Stomach (tissue), 9 donors: ENCODE measurements around the gene BBS7. TPM values are rescaled to one million over a fixed set of nuclear protein-coding genes. Genes with fewer than 3 reads are reported as not detected.

Experiments used
- DNase-seq, 2 donors: peaks; one replicate each; pipeline versions ENCODE4 v3.0.0 to v3.0.0-alpha.2; 2013 to 2019
- H3K27ac ChIP-seq, 5 donors: fragments of 200-600 bp in 4 of 5; sonication (generic) in 4 of 5; one replicate each; pipeline ENCODE4 v1.5.1; 2013 to 2019; ENCODE audit warnings: mild to moderate bottlenecking in 1 of 5, moderate library complexity in 1 of 5
- H3K27me3 ChIP-seq, 3 donors: fragments of 200-600 bp; sonication (generic); one replicate each; pipeline ENCODE4 v1.5.1; 2017 to 2019; ENCODE audit warnings: mixed run types in 1 of 3
- H3K36me3 ChIP-seq, 4 donors: fragments of 200-600 bp; sonication (generic); 1 replicate in 3 of 4; 2 replicates in 1 of 4; pipeline ENCODE4 v1.5.1; 2016 to 2019
- H3K4me1 ChIP-seq, 4 donors: fragments of 200-600 bp; sonication (generic); one replicate each; pipeline ENCODE4 v1.5.1; 2016 to 2019
- H3K4me3 ChIP-seq, 4 donors: fragments of 200-600 bp; sonication (generic) in 3 of 4; one replicate each; pipeline ENCODE4 v1.5.1; 2016 to 2019; ENCODE audit warnings: mild to moderate bottlenecking in 1 of 4
- H3K9me3 ChIP-seq, 4 donors: fragments of 200-600 bp; sonication (generic); one replicate each; pipeline ENCODE4 v1.5.1; 2016 to 2019
- CTCF ChIP-seq, 7 experiments: fragments of 450-650 bp in 4 of 7; fragments of 200-600 bp in 3 of 7; sonication (generic) in 3 of 7; IDR thresholded peaks; one replicate each; pipeline ENCODE4 v1.5.1; 2016 to 2019; ENCODE audit warnings: antibody characterized with exemption in 7 of 7, control low read depth in 2 of 7, mild to moderate bottlenecking in 1 of 7
- EP300 ChIP-seq: sonication (generic); formaldehyde crosslinking; IDR thresholded peaks from one replicate; pipeline ENCODE4 v1.6.1; 2017; ENCODE audit warnings: antibody characterized with exemption
- POLR2A ChIP-seq, 4 donors: fragments of 450-650 bp; IDR thresholded peaks; one replicate each; pipeline ENCODE4 v1.6.1; 2016; ENCODE audit warnings: antibody characterized with exemption in 4 of 4, control low read depth in 2 of 4, mild to moderate bottlenecking in 1 of 4, moderate library complexity in 1 of 4
- POLR2AphosphoS5 ChIP-seq, 3 donors: sonication (generic); formaldehyde crosslinking; IDR thresholded peaks; one replicate each; pipeline ENCODE4 v1.6.1; 2016; ENCODE audit warnings: antibody characterized with exemption in 3 of 3
- WGBS, 5 donors: extraction: QIAGEN DNeasy Blood & Tissue Kit in 3 of 5; methylation state at CpG; one replicate each; pipeline versions ENCODE4 v1.1.5 to v1.1.7; 2013 to 2018; 5-methylcytosine and 5-hydroxymethylcytosine counted together
- intact Hi-C: fragments of 100-400 bp; cut with DNase I; formaldehyde crosslinking; loops from one replicate; pipeline ENCODE4 v1.15.1; 2023; ENCODE audit warnings: low total_unique reads
- polyA plus RNA-seq, 3 donors: library from polyadenylated mRNA; stranded (reverse); fragments of 200-250 nt; gene quantifications; one replicate each; pipeline ENCODE4 v1.2.3, GENCODE V29; 2013
- total RNA-seq, 5 donors: library from RNA; depleted of rRNA; stranded (reverse); fragments of >200 nt; gene quantifications; one replicate each; pipeline versions ENCODE4 v1.1.0 to v1.2.3, GENCODE V29; 2014 to 2016
- donor health status: healthy with polysubstance abuse.
- donor health status: Bipolar disorder and iron deficiency.
- donor health status: healthy.

Gene BBS7
- total and polyA plus RNA-seq, 8 donors, result 6.7 to 22.2 (median 12.7) TPM

- Histone ChIP-seq H3K27me3 (peaks cover 0 to 7% (median 0%) of the 10 kb centered on the region in 3 donors), H3K27ac (no peak overlapping the region), H3K9me3 (no peaks in the 10 kb centered on the region), H3K4me3 (no peak overlapping the region), H3K4me1 (peaks cover 0 to 4% (median 0%) of the 10 kb centered on the region in 4 donors), H3K36me3 (no peaks in the 10 kb centered on the region)
- TF ChIP-seq CTCF (IDR thresholded peaks at IDR 0.05) (no peak), EP300 (no peak), POLR2AphosphoS5 (IDR thresholded peaks at IDR 0.05) (no peak), POLR2A (IDR thresholded peaks at IDR 0.05) (no peak)
- 75 to 91% (median 85%) methylated on average over 2 of the region's 2 CpGs for WGBS, 5 donors
- DNase-seq, result no peak
- intact Hi-C loops, result no loop called here
These were observed 77.3 kb downstream of the BBS7 start for GRCh38 chr4:121792966-121793365.

GRCh38 chr4:121791481-121791880 is 78.8 kb downstream of the BBS7 start:
- 84 to 92% (median 89%) methylated on average over 5 of the region's 5 CpGs for WGBS, 5 donors
- no peaks in the 10 kb centered on the region for H3K36me3 ChIP-seq
- TF ChIP-seq POLR2A (IDR thresholded peaks at IDR 0.05) (no peak), CTCF (IDR thresholded peaks at IDR 0.05) (no peak), POLR2AphosphoS5 (IDR thresholded peaks at IDR 0.05) (no peak), EP300 (no peak)
- H3K4me3 ChIP-seq, result no peak overlapping the region
- no peak overlapping the region for H3K27ac ChIP-seq
- H3K27me3 ChIP-seq, result peaks cover 0 to 14% (median 0%) of the 10 kb centered on the region in 3 donors
- intact Hi-C loops, result no loop called here
- peaks cover 0 to 4% (median 0%) of the 10 kb centered on the region in 4 donors for H3K4me1 ChIP-seq
- H3K9me3 ChIP-seq, result no peaks in the 10 kb centered on the region
- no peak for DNase-seq

GRCh38 chr4:121790976-121791375 is 79.3 kb downstream of the BBS7 start:
- Histone ChIP-seq H3K36me3 (no peaks in the 10 kb centered on the region), H3K27ac (no peak overlapping the region), H3K4me1 (peaks cover 0 to 4% (median 0%) of the 10 kb centered on the region in 4 donors), H3K9me3 (no peaks in the 10 kb centered on the region), H3K4me3 (no peak overlapping the region), H3K27me3 (peaks cover 0 to 14% (median 0%) of the 10 kb centered on the region in 3 donors)
- intact Hi-C loops, result no loop called here
- DNase-seq, result peak in 1 of 2 donors; percentile 20
- TF ChIP-seq POLR2A (IDR thresholded peaks at IDR 0.05) (no peak), POLR2AphosphoS5 (IDR thresholded peaks at IDR 0.05) (peak in 1 of 3 donors; percentile 64)

GRCh38 chr4:121789960-121790829 is 80.1 kb downstream of the BBS7 start:
- no peak for TF ChIP-seq POLR2A (IDR thresholded peaks at IDR 0.05)
- no peak for TF ChIP-seq EP300
- TF ChIP-seq POLR2AphosphoS5 (IDR thresholded peaks at IDR 0.05), result no peak
- TF ChIP-seq CTCF (IDR thresholded peaks at IDR 0.05), result no peak
- H3K9me3 ChIP-seq, result no peaks in the 10 kb centered on the region
- DNase-seq, result no peak
- peaks cover 0 to 4% (median 0%) of the 10 kb centered on the region in 4 donors for H3K4me1 ChIP-seq
- no peak overlapping the region for H3K27ac ChIP-seq
- no peak overlapping the region for H3K4me3 ChIP-seq
- no peaks in the 10 kb centered on the region for H3K36me3 ChIP-seq
- 65 to 78% (median 71%) methylated on average over 3 of the region's 3 CpGs for WGBS, 5 donors
- intact Hi-C loops, result no loop called here
- H3K27me3 ChIP-seq, result peaks cover 0 to 18% (median 0%) of the 10 kb centered on the region in 3 donors

- peaks cover 0 to 6% (median 2%) of the 10 kb centered on the region in 4 donors for H3K9me3 ChIP-seq
- H3K4me1 ChIP-seq, result peaks cover 0 to 4% (median 0%) of the 10 kb centered on the region in 4 donors
- TF ChIP-seq CTCF (IDR thresholded peaks at IDR 0.05) (no peak), POLR2A (IDR thresholded peaks at IDR 0.05) (no peak), EP300 (no peak), POLR2AphosphoS5 (IDR thresholded peaks at IDR 0.05) (no peak)
- no peak overlapping the region for H3K4me3 ChIP-seq
- H3K27ac ChIP-seq, result no peak overlapping the region
- no peaks in the 10 kb centered on the region for H3K36me3 ChIP-seq
- peaks cover 0 to 22% (median 0%) of the 10 kb centered on the region in 3 donors for H3K27me3 ChIP-seq
- 68 to 92% (median 79%) methylated on average over 1 of the region's 1 CpG for WGBS, 5 donors
- intact Hi-C loops, result no loop called here
- no peak for DNase-seq
These were observed 80.8 kb downstream of the BBS7 start for GRCh38 chr4:121789455-121789854.
